ENCODE results near the gene ZNF668. TPM values are rescaled to one million over a fixed set of nuclear protein-coding genes. Genes with fewer than 3 reads are reported as not detected.

ZNF668 gene
- total and polyA plus RNA-seq, 9 donors = 1.3 to 7.4 (median 5.7) TPM

DNA sequence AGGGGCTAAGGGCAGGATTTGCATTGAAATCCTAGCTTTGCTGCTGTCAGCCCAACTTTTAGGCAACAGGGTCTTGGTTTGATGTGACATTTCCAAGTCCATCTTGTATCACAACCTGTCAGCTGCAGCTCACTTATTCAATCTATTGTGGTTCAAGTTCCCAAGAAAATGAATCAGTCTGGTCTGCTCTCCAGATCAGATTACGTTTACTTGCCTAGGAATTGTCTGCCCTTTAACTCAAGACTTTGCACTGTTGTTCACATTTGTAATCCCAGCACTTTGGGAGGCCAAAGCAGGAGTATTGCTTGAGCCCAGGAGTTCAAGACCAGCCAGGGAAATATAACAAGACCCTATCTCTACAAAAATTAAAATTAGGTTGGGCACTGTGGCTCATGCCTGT, 30.7 kb downstream of the ZNF668 start:
- Histone ChIP-seq H3K36me3 (no peaks in the 10 kb centered on the region), H3K9me3 (no peaks in the 10 kb centered on the region), H3K4me3 (no peak overlapping the region), H3K27me3 (no peaks in the 10 kb centered on the region), H3K4me1 (ENCODE audit: insufficient read depth) (no peaks in the 10 kb centered on the region), H3K27ac (no peak overlapping the region)
- WGBS, 3 donors = 85 to 100% (median 87%) methylated on average over 1 of the region's 1 CpG
- DNase-seq = no peak
- intact Hi-C loops (cut with DNase I) = loop anchor here in 1 of 4 donors (10.0 kb wide), 1 partner anchor 59 kb away; the partner anchor contains the start of gene HSD3B7
- no peak for TF ChIP-seq POLR2A (IDR thresholded peaks at IDR 0.05)
- TF ChIP-seq, protein P1, sequence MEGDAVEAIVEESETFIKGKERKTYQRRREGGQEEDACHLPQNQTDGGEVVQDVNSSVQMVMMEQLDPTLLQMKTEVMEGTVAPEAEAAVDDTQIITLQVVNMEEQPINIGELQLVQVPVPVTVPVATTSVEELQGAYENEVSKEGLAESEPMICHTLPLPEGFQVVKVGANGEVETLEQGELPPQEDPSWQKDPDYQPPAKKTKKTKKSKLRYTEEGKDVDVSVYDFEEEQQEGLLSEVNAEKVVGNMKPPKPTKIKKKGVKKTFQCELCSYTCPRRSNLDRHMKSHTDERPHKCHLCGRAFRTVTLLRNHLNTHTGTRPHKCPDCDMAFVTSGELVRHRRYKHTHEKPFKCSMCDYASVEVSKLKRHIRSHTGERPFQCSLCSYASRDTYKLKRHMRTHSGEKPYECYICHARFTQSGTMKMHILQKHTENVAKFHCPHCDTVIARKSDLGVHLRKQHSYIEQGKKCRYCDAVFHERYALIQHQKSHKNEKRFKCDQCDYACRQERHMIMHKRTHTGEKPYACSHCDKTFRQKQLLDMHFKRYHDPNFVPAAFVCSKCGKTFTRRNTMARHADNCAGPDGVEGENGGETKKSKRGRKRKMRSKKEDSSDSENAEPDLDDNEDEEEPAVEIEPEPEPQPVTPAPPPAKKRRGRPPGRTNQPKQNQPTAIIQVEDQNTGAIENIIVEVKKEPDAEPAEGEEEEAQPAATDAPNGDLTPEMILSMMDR (IDR thresholded peaks at IDR 0.05) = no peak
- TF ChIP-seq EP300 (IDR thresholded peaks at IDR 0.05) = no peak

DNA sequence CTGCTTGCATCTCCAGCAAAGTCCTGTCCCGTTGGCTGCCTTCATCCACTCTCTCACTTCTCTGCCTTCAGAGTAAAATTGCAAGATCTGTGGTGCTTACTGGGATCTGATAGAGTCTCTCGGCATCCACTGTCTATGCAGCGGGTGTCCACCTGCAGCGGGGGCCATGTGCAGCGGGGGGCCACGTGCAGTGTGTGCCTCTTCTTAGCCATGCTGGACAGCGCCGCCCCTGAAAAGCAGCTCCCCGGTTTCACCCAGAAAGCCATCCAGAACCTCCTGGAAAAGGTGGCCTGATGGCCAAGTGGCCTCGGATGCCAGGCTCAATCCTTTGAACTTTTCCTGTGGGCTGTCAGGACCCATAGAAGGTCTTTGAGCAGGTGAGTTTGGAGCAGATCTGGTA, 31.2 kb downstream of the ZNF668 start:
- intact Hi-C loops (cut with DNase I) = loop anchor here in 1 of 4 donors (10.0 kb wide), 1 partner anchor 58 kb away; the partner anchor contains the start of gene HSD3B7
- H3K27me3 ChIP-seq = no peaks in the 10 kb centered on the region
- WGBS, 3 donors = 84 to 88% (median 86%) methylated on average over 10 of the region's 10 CpGs

DNA sequence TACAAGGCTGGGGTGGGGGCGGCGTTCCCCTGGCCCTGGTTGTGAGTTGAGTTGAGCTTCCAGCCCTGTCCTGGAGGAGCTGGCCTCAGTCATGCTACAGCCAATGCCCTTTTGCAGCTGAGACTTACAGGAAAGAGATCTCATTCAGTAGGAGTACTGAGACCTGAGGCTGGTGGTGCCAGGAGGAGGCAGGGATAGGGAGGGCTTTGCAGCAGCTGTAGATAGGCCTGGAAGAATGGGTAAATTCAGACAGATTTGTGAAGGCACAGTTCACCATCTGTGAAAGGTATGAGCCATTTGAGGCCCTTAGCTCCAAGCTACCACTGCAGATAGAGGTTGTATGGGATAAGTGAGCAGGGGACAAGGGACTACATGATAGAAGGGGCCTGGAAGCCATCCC, 35.0 kb downstream of the ZNF668 start:
- TF ChIP-seq, protein P1 (IDR thresholded peaks at IDR 0.05) = no peak
- TF ChIP-seq POLR2A (IDR thresholded peaks at IDR 0.05) (no peak), EP300 (IDR thresholded peaks at IDR 0.05) (no peak)
- Histone ChIP-seq H3K9me3 (no peaks in the 10 kb centered on the region), H3K4me1 (ENCODE audit: insufficient read depth) (peaks cover 4% of the 10 kb centered on the region), H3K27ac (no peak overlapping the region), H3K4me3 (no peak overlapping the region), H3K36me3 (no peaks in the 10 kb centered on the region), H3K27me3 (no peaks in the 10 kb centered on the region)
- intact Hi-C loops (cut with DNase I) = loop anchor here in 1 of 4 donors (10.0 kb wide), 1 partner anchor 54 kb away; the partner anchor contains the start of gene HSD3B7
- 83 to 100% (median 88%) methylated on average over 2 of the region's 2 CpGs for WGBS, 3 donors
- DNase-seq = no peak

More for the DNA sequence above, 31.2 kb downstream of the ZNF668 start:
- no peaks in the 10 kb centered on the region for H3K9me3 ChIP-seq
- TF ChIP-seq POLR2A (IDR thresholded peaks at IDR 0.05) (no peak), EP300 (IDR thresholded peaks at IDR 0.05) (no peak)
- TF ChIP-seq, protein P1 (IDR thresholded peaks at IDR 0.05) = no peak
- no peak for DNase-seq
- no peaks in the 10 kb centered on the region for H3K36me3 ChIP-seq
- no peak overlapping the region for H3K4me3 ChIP-seq
- H3K4me1 ChIP-seq (ENCODE audit: insufficient read depth) = no peaks in the 10 kb centered on the region
- H3K27ac ChIP-seq = no peak overlapping the region

DNA sequence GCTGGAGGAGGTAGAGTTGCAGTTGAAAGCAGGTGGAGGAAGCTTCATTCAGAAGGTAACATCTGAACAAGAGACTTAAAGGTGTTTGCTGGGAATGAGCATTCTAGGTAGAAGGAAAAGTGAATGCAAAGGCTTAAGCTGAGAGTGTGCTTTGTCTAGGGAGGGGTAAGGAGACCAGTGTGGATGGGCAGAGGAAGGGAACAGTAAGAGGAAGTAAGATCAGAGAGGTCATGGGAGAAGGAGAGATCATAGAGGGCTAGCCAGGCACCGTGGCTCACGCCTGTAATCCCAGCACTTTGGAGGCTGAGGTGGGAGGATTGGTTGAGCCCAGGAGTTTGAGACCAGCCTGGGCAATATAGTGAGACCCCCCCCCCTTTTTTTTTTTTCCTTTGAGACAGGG, 37.3 kb downstream of the ZNF668 start:
- Histone ChIP-seq H3K27me3 (no peaks in the 10 kb centered on the region), H3K9me3 (no peaks in the 10 kb centered on the region), H3K4me3 (no peak overlapping the region), H3K4me1 (ENCODE audit: insufficient read depth) (peaks cover 6% of the 10 kb centered on the region), H3K36me3 (no peaks in the 10 kb centered on the region), H3K27ac (no peak overlapping the region)
- TF ChIP-seq, protein P1 (IDR thresholded peaks at IDR 0.05) = no peak
- TF ChIP-seq POLR2A (IDR thresholded peaks at IDR 0.05) (no peak), EP300 (IDR thresholded peaks at IDR 0.05) (no peak)
- intact Hi-C loops (cut with DNase I) = loop anchor here in 1 of 4 donors (10.0 kb wide), 1 partner anchor 52 kb away; the partner anchor contains the start of gene HSD3B7
- no peak for DNase-seq
- 43 to 74% (median 52%) methylated on average over 2 of the region's 2 CpGs for WGBS, 3 donors

Data from ovary (tissue), 9 donors.